NB4 (cell line): ENCODE measurements around the gene GDF10.

Experiments
- DNase-seq: peaks from one replicate; pipeline ENCODE4 v3.0.0; 2010; ENCODE audit warnings: low read depth
- H3K4me3 ChIP-seq: one replicate; pipeline ENCODE4 v1.5.1; 2011; ENCODE audit warnings: mild to moderate bottlenecking, low read depth, low read length, moderate library complexity
- MAX ChIP-seq: IDR thresholded peaks from 2 replicates; pipeline ENCODE4 v1.6.1; 2011; ENCODE audit warnings: low read depth, low read length
- MYC ChIP-seq: IDR thresholded peaks from 2 replicates; pipeline ENCODE4 v1.6.1; 2011; ENCODE audit warnings: low read depth, low read length
- POLR2A ChIP-seq: IDR thresholded peaks from 2 replicates; pipeline ENCODE4 v1.6.1; 2011; ENCODE audit warnings: mild to moderate bottlenecking; ENCODE audit not compliant: insufficient read length; ENCODE audit errors: extremely low read depth
- TF ChIP-seq, protein P1 (sequence below): IDR thresholded peaks from one replicate; pipeline ENCODE4 v1.5.1; 2012; ENCODE audit warnings: low read depth, low read length

The GDF10 gene

DNA sequence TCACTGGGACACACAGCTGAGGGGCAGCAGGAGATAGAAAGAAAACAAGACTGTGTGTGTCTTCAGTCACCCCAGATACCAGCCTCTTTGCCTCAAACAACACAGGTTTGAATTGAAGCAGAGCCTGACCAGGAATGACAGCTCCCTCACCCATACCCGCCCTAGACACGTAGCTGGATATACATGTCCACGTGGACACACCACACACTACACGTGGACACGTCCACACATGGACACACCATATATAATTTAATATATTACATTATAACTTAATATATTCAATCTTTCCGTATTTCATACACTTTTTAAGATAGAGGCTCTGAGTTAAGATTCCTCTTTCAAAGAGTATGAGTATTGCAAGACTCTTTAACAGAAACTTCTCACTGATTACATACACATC is 33.5 kb downstream of the GDF10 start:
- TF ChIP-seq, protein P1, sequence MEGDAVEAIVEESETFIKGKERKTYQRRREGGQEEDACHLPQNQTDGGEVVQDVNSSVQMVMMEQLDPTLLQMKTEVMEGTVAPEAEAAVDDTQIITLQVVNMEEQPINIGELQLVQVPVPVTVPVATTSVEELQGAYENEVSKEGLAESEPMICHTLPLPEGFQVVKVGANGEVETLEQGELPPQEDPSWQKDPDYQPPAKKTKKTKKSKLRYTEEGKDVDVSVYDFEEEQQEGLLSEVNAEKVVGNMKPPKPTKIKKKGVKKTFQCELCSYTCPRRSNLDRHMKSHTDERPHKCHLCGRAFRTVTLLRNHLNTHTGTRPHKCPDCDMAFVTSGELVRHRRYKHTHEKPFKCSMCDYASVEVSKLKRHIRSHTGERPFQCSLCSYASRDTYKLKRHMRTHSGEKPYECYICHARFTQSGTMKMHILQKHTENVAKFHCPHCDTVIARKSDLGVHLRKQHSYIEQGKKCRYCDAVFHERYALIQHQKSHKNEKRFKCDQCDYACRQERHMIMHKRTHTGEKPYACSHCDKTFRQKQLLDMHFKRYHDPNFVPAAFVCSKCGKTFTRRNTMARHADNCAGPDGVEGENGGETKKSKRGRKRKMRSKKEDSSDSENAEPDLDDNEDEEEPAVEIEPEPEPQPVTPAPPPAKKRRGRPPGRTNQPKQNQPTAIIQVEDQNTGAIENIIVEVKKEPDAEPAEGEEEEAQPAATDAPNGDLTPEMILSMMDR: no peak
- TF ChIP-seq MYC (no peak), MAX (no peak), POLR2A (no peak)
- no peak overlapping the region for H3K4me3 ChIP-seq
- DNase-seq: no peak

GRCh38 chr10:47334466-47335295 is 34.7 kb downstream of the GDF10 start:
- TF ChIP-seq POLR2A (no peak), MAX (no peak), MYC (no peak)
- TF ChIP-seq, protein P1: no peak
- DNase-seq: no peak
- H3K4me3 ChIP-seq: no peak overlapping the region

DNA sequence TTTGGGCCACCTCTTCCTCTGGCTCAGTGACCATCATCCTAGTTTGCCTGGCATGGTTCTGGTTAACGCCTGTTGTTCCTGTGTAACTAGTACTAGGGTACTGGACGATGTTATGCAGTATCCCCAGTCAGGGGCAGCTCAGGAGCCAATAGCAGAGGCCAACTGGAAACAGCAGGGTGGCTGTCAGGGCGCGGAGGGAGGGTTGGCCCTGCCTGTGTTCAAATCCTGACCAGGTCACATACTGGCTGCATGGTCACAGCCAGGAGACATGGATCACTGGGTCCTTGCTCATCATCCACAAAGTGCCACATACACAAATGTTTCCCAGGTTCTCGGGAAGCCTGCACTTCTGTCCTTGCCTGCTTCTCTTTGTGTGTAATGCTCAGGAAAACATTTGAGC is 35.9 kb downstream of the GDF10 start:
- TF ChIP-seq MAX (no peak), MYC (no peak), POLR2A (no peak)
- TF ChIP-seq, protein P1: no peak
- H3K4me3 ChIP-seq: no peak overlapping the region
- no peak for DNase-seq

DNA sequence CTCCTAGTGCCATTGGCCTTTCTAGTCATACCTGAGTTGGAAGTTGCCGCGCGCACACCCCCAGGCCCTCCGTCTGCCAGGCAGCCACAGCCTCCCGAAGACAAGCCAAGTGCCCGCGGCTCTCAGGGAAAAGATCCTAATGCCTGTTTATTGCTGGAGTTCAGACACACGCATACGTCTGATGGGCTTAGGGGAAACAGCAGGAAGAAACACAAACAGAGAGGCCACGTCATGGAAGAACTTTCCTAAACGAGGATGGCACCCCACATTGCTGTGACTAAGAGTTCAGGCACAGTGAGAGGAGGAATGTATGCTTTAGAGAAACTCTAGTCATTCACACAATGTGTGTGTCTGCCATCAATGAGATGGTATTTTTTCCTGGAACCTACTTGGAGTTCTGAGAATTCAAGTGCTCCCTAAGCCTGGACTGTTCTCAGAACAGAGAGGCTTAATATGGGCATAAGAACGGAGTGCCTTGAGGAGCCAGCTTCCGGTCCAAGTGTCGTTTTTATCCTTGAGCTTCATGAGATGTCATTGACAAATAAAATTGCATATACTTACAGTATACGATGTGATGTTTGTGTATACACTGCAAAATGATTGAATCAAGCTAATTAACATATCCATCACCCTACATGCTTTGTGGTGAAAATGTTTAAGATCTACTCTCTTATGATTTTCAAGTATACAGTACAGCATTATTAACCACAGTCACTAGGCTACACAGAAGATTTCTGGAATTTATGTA is 36.6 kb downstream of the GDF10 start:
- H3K4me3 ChIP-seq: no peak overlapping the region
- no peak for TF ChIP-seq POLR2A
- TF ChIP-seq, protein P1: no peak
- TF ChIP-seq MYC: no peak
- TF ChIP-seq MAX: no peak

GRCh38 chr10:47337310-47337709 is 37.3 kb downstream of the GDF10 start:
- TF ChIP-seq MYC: no peak
- DNase-seq: no peak
- H3K4me3 ChIP-seq: no peak overlapping the region

More for the DNA sequence above, 36.6 kb downstream of the GDF10 start:
- no peak for DNase-seq

DNA sequence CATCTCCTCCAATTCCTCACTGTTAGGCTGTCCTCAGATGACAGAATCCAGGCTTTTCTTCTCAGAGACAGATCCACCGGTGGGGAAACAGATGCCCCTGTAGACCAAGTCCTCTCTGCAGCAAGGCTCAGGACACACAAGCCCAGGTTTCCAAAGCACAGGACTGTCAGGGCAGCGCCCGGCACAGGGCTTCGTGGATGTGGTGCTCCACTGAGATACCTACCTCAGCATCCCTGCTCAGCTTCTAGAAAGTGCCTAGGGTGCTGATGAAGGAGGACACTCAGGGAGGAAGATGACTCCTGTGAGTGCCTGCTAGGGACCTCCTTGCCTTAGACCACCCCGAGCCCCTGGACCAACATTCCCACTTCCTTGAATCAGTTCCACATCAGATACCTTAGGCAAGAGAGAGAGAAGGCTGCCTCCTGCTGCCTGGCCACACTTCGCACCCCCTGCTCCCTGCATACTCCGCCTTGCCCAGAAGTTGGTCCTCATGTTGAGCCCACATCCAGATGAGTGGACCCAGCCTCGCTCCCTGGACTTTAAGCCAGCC is 39.3 kb downstream of the GDF10 start:
- H3K4me3 ChIP-seq: no peak overlapping the region
- DNase-seq: no peak
- TF ChIP-seq, protein P1: no peak
- TF ChIP-seq MAX: no peak
- TF ChIP-seq MYC: no peak
